Panc1 (cell line): ENCODE measurements around the gene RFX8. TPM values are rescaled to one million over a fixed set of nuclear protein-coding genes. Genes with fewer than 3 reads are reported as not detected.

ENCODE experiments used
- ATAC-seq: fragments of 200-7000 bp; cut with Tn5 transposase; 2 replicates; pipeline ENCODE4 v1.9.1; 2020; ENCODE audit warnings: mild to moderate bottlenecking, moderate library complexity
- BruUV-seq: library from RNA; stranded (reverse); fragments of 400-500 nt; replicated peaks from 2 replicates; lab custom pipeline; 2021; lab: Mats Ljungman, UMichigan
- CTCF ChIA-PET: fragments of 300-600 bp; sonication (Branson Sonifier 250); formaldehyde crosslinking; loops from one replicate; lab custom pipeline; 2022; ENCODE audit warnings: antibody characterized with exemption; lab: Charles Lee
- POLR2A ChIA-PET: fragments of 300-600 bp; sonication (Branson Sonifier 250); formaldehyde crosslinking; loops from one replicate; lab custom pipeline; 2022; ENCODE audit warnings: antibody characterized with exemption; lab: Charles Lee
- DNase-seq: peaks from one replicate; pipeline ENCODE4 v3.0.0-alpha.2; 2010; ENCODE audit warnings: low read depth, low spot score
- H3K27ac ChIP-seq: 2 replicates; pipeline ENCODE4 v1.5.1; 2011; ENCODE audit warnings: mild to moderate bottlenecking, low read length, inconsistent platforms
- H3K27me3 ChIP-seq: fragments of 200-500 bp; sonication (Bioruptor generic); 2 replicates; pipeline ENCODE4 v1.6.0; 2014; ENCODE audit warnings: low read length, inconsistent platforms; ENCODE audit not compliant: control insufficient read depth, insufficient read depth
- H3K36me3 ChIP-seq: fragments of 200-500 bp; sonication (Bioruptor generic); 2 replicates; pipeline ENCODE4 v1.5.1; 2014; ENCODE audit warnings: inconsistent platforms, mild to moderate bottlenecking, low read length, moderate library complexity; ENCODE audit not compliant: control insufficient read depth, insufficient read depth
- H3K4me1 ChIP-seq: 2 replicates; pipeline ENCODE4 v1.5.1; 2011; ENCODE audit warnings: inconsistent platforms, mild to moderate bottlenecking, low read length, moderate library complexity; ENCODE audit not compliant: control insufficient read depth, insufficient read depth
- H3K4me3 ChIP-seq, 2 experiments: 2 replicates each; pipeline ENCODE4 v1.5.1; 2011 to 2012; ENCODE audit warnings: low read depth in 2 of 2, low read length in 2 of 2, mild to moderate bottlenecking in 2 of 2, inconsistent platforms in 1 of 2, moderate library complexity in 1 of 2
- H3K9me3 ChIP-seq: fragments of 200-500 bp; sonication (Bioruptor generic); 2 replicates; pipeline ENCODE4 v1.5.1; 2014; ENCODE audit warnings: low read depth, mild to moderate bottlenecking, inconsistent platforms, low read length, moderate library complexity; ENCODE audit not compliant: control insufficient read depth, insufficient read depth
- CTCF ChIP-seq: fragments of 450-650 bp; IDR thresholded peaks from 2 replicates; pipeline ENCODE4 v1.5.1; 2017; ENCODE audit warnings: mild to moderate bottlenecking
- POLR2AphosphoS5 ChIP-seq: IDR thresholded peaks from 2 replicates; pipeline ENCODE4 v1.6.1; 2012; ENCODE audit warnings: mild to moderate bottlenecking, low read depth, low read length, moderate library complexity
- REST ChIP-seq, 2 experiments: IDR thresholded peaks; 2 replicates each; pipeline ENCODE4 v1.6.1; 2011 to 2012; ENCODE audit warnings: low read depth in 2 of 2, control low read depth in 1 of 2, low read length in 1 of 2, mild to moderate bottlenecking in 1 of 2, moderate library complexity in 1 of 2; ENCODE audit not compliant: insufficient read depth in 1 of 2
- SIN3A ChIP-seq: IDR thresholded peaks from 2 replicates; pipeline ENCODE4 v1.6.1; 2012; ENCODE audit warnings: low read depth, mild to moderate bottlenecking, low read length, moderate library complexity, borderline replicate concordance; ENCODE audit not compliant: insufficient read depth
- TCF7L2 ChIP-seq: IDR thresholded peaks from 2 replicates; pipeline ENCODE4 v1.6.1; 2011; ENCODE audit warnings: mild to moderate bottlenecking, low read depth, low read length, inconsistent platforms
- in situ Hi-C: cut with HindIII; loops from 2 replicates; pipeline ENCODE4 v1.10.0; 2016; ENCODE audit warnings: low sequenced_read_pairs, low pct_unique_long_range_greater_than_20kb
- intact Hi-C: fragments of 100-400 bp; cut with micrococcal nuclease; formaldehyde crosslinking; loops from one replicate; pipeline ENCODE4 v1.10.0; 2022; ENCODE audit not compliant: unreplicated experiment
- total RNA-seq: library from RNA; stranded (reverse); gene quantifications from one replicate; pipeline ENCODE4 v1.2.1, GENCODE V29; 2021; ENCODE audit not compliant: unreplicated experiment

The RFX8 gene
- total RNA-seq, 1 experiment from 2014 or later = not detected

- BruUV-seq = no TSS peak
- TF ChIP-seq SIN3A = no peak
- no peak for TF ChIP-seq POLR2AphosphoS5
- no peak for TF ChIP-seq TCF7L2
- TF ChIP-seq CTCF = no peak
- TF ChIP-seq REST (IDR thresholded peaks at IDR 0.05; ENCODE audit: insufficient read depth in 1 of 2, low read depth in 2 of 2, low read length in 1 of 2) = no peak
- H3K27ac ChIP-seq = no peak overlapping the region
- no peak overlapping the region for H3K4me3 ChIP-seq
- ATAC-seq = no peak
- no peak for DNase-seq
- ChIA-PET POLR2A (no interaction called here), CTCF (no interaction called here)
- in situ Hi-C loops (no loop called here), intact Hi-C loops (no loop called here)
- H3K27me3 ChIP-seq = peaks cover 5% of the 10 kb centered on the region; the same call in 1 of the 2 replicates
- H3K9me3 ChIP-seq = no peaks in the 10 kb centered on the region
- H3K4me1 ChIP-seq = peaks cover 4% of the 10 kb centered on the region; the same call in 1 of the 2 replicates
- H3K36me3 ChIP-seq = no peaks in the 10 kb centered on the region
These were observed 4.4 kb upstream of the RFX8 start for GRCh38 chr2:101479328-101479727.

- Histone ChIP-seq H3K36me3 (no peaks in the 10 kb centered on the region), H3K9me3 (no peaks in the 10 kb centered on the region), H3K27ac (no peak overlapping the region), H3K4me3 (no peak overlapping the region), H3K27me3 (peaks cover 5% of the 10 kb centered on the region; the same call in 1 of the 2 replicates), H3K4me1 (peaks cover 4% of the 10 kb centered on the region; the same call in 1 of the 2 replicates)
- intact Hi-C loops (no loop called here), in situ Hi-C loops (no loop called here)
- DNase-seq (no peak), ATAC-seq (no peak)
- POLR2A ChIA-PET = no interaction called here
- BruUV-seq = no TSS peak
- TF ChIP-seq CTCF (no peak), SIN3A (no peak), REST (IDR thresholded peaks at IDR 0.05; ENCODE audit: insufficient read depth in 1 of 2, low read depth in 2 of 2, low read length in 1 of 2) (no peak), TCF7L2 (no peak), POLR2AphosphoS5 (no peak)
- CTCF ChIA-PET = no interaction called here
These were observed 3.5 kb upstream of the RFX8 start for GRCh38 chr2:101478181-101479001.
